NCI-H146 (cell line): ENCODE results near the gene IHH.

Source experiments
- DNase-seq: peaks from one replicate; lab custom pipeline; 2025; lab: John Stamatoyannopoulos, UW

IHH gene

GRCh38 chr2:219060821-219061791, at the start of gene IHH:
TSS of gene IHH (minus strand) at chr2:219060921. CDS start at chr2:219060467, 454 bp downstream.
- peak; percentile 21 for DNase-seq

- DNase-seq, result no peak
These were observed 48.8 kb upstream of the IHH start for GRCh38 chr2:219109471-219109870.

GRCh38 chr2:219107758-219108157, 47.0 kb upstream of the IHH start:
- no peak for DNase-seq

- DNase-seq, result no peak
These were observed 45.5 kb upstream of the IHH start for GRCh38 chr2:219106251-219106650.

- DNase-seq, result peak; percentile 26
These were observed 43.6 kb upstream of the IHH start for GRCh38 chr2:219104107-219105035.

GRCh38 chr2:219099329-219099728, 38.6 kb upstream of the IHH start:
- DNase-seq, result no peak

GRCh38 chr2:219095406-219095935, 34.8 kb upstream of the IHH start:
- DNase-seq, result no peak

- DNase-seq, result no peak
These were observed 33.5 kb upstream of the IHH start for GRCh38 chr2:219094171-219094570.

- no peak for DNase-seq
These were observed 29.9 kb upstream of the IHH start for GRCh38 chr2:219090436-219091299.

GRCh38 chr2:219089330-219089729, 28.6 kb upstream of the IHH start:
- no peak for DNase-seq

- DNase-seq, result no peak
These were observed 27.1 kb upstream of the IHH start for GRCh38 chr2:219087848-219088247.

- DNase-seq, result no peak
These were observed 26.6 kb upstream of the IHH start for GRCh38 chr2:219087361-219087760.

GRCh38 chr2:219086196-219086595, 25.5 kb upstream of the IHH start:
- no peak for DNase-seq

GRCh38 chr2:219084791-219085190, 24.1 kb upstream of the IHH start:
- no peak for DNase-seq

- DNase-seq, result no peak
These were observed 21.7 kb upstream of the IHH start for GRCh38 chr2:219082332-219082958.

GRCh38 chr2:219081701-219082331, 21.1 kb upstream of the IHH start:
- no peak for DNase-seq

GRCh38 chr2:219081096-219081495, 20.4 kb upstream of the IHH start:
- no peak for DNase-seq

GRCh38 chr2:219079417-219079816, 18.7 kb upstream of the IHH start:
- no peak for DNase-seq

- no peak for DNase-seq
These were observed 18.2 kb upstream of the IHH start for GRCh38 chr2:219078951-219079350.

GRCh38 chr2:219078126-219078525, 17.4 kb upstream of the IHH start:
- no peak for DNase-seq
